ENCODE measurements around the gene UQCRH.

- TF ChIP-seq CTCF (IDR thresholded peaks at IDR 0.05) (no peak), CHD2 (IDR thresholded peaks at IDR 0.05; ENCODE audit: low read length, partially characterized antibody) (no peak), YY1 (IDR thresholded peaks at IDR 0.05; ENCODE audit: low read depth) (no peak), MXI1 (IDR thresholded peaks at IDR 0.05; ENCODE audit: low read depth, low read length) (no peak), MEF2A (IDR thresholded peaks at IDR 0.05; ENCODE audit: borderline replicate concordance, low read depth) (no peak), FOXJ3 (CRISPR knock-in tag; IDR thresholded peaks at IDR 0.05) (no peak), RFX5 (IDR thresholded peaks at IDR 0.05; ENCODE audit: low read length) (no peak), MAX (IDR thresholded peaks at IDR 0.05; ENCODE audit: low read depth) (no peak), SMC3 (IDR thresholded peaks at IDR 0.05; ENCODE audit: low read depth, low read length) (no peak), TAF1 (IDR thresholded peaks at IDR 0.05; ENCODE audit: borderline replicate concordance, low read depth, low read length) (no peak)
- TF ChIP-seq, protein P1, sequence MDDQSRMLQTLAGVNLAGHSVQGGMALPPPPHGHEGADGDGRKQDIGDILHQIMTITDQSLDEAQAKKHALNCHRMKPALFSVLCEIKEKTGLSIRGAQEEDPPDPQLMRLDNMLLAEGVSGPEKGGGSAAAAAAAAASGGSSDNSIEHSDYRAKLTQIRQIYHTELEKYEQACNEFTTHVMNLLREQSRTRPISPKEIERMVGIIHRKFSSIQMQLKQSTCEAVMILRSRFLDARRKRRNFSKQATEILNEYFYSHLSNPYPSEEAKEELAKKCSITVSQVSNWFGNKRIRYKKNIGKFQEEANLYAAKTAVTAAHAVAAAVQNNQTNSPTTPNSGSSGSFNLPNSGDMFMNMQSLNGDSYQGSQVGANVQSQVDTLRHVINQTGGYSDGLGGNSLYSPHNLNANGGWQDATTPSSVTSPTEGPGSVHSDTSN (IDR thresholded peaks at IDR 0.05), result no peak
- TF ChIP-seq, protein P2, sequence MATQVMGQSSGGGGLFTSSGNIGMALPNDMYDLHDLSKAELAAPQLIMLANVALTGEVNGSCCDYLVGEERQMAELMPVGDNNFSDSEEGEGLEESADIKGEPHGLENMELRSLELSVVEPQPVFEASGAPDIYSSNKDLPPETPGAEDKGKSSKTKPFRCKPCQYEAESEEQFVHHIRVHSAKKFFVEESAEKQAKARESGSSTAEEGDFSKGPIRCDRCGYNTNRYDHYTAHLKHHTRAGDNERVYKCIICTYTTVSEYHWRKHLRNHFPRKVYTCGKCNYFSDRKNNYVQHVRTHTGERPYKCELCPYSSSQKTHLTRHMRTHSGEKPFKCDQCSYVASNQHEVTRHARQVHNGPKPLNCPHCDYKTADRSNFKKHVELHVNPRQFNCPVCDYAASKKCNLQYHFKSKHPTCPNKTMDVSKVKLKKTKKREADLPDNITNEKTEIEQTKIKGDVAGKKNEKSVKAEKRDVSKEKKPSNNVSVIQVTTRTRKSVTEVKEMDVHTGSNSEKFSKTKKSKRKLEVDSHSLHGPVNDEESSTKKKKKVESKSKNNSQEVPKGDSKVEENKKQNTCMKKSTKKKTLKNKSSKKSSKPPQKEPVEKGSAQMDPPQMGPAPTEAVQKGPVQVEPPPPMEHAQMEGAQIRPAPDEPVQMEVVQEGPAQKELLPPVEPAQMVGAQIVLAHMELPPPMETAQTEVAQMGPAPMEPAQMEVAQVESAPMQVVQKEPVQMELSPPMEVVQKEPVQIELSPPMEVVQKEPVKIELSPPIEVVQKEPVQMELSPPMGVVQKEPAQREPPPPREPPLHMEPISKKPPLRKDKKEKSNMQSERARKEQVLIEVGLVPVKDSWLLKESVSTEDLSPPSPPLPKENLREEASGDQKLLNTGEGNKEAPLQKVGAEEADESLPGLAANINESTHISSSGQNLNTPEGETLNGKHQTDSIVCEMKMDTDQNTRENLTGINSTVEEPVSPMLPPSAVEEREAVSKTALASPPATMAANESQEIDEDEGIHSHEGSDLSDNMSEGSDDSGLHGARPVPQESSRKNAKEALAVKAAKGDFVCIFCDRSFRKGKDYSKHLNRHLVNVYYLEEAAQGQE (IDR thresholded peaks at IDR 0.05; ENCODE audit: low read depth, low read length), result no peak
Observed at GRCh38 chr1:46310321-46310720, 6.8 kb downstream of the UQCRH start.

Measured in SK-N-SH (cell line).